ENCODE data around the gene TSNAX.

TSNAX gene

DNA sequence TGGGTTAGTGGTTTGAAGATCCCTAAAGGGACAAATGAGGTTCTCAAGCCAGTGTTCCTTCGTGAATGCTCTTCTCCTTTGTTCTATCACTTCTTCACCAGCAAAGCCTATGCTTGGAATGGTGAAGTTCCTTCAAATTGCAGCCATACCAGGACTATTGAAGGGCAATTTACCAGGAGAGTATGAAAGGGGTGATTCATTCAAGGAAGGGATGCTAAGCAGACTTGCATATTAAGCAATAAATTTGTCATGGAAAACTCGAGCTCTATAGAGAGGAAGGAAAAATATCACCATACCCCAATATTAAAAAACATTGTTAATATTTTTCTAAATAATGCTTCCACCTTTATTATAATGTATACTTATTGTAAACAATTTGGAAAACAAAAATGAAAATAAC is 9.3 kb upstream of the TSNAX start:
- no peak for DNase-seq

DNA sequence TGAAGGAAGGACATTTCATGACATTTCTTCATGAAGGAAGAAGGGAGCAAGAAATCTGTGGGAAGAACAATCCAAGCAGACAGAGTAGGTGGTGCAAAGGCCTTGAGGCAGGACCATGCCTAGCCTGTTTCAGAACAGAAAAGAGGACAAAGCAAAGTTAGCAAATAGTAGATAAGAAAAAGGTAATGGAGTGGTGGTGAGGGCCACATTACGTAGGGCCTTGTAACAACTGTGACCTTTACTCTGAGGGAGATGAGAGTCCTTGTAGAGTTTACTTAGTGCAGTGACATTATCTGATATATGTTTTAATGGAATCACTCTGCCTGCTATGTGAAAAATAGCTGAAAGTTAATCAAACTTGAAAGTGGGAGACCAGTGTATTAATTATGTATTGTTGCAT is 6.4 kb upstream of the TSNAX start:
- no peak for DNase-seq

GRCh38 chr1:231522931-231523642 is 5.4 kb upstream of the TSNAX start:
- no peak for DNase-seq

DNA sequence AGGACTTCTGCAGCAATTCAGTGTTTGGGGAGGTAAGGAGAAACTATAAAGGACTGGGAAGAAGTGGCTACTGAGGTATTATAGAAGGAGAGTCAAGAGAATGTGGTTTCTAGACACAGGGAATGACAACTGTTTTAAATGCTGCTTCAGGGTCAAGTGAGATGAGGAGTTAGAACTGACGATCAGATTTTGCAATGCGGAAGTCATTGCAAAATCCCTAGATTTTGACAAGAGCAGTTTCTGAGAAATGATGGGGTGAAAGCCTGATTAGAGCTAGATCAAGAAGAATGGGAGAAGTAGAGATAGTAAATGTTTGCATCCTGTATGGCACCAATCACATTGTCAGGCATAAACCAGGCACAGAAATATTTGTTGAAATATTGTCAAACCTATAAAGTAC is 4.7 kb upstream of the TSNAX start:
- no peak for DNase-seq

DNA sequence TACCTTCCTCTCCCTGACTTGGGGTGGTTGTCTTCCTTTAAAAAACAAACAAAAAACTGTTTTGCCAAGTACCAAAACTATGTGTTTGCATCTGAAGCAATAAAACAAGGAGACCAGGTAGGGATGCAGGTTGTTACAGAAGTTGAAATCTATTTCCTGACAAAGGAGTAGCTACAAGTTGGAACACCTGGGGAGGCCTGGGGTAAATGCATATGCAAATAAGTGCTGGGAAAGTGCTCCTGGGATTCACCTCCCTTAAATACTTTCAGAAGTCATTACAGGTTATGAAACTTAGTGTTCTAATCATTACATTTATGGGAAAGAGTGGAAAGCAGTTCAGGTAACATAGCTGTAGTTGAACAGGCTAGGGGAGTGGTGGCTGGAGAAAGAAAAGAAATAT is 1.9 kb upstream of the TSNAX start:
- DNase-seq, result no peak

DNA sequence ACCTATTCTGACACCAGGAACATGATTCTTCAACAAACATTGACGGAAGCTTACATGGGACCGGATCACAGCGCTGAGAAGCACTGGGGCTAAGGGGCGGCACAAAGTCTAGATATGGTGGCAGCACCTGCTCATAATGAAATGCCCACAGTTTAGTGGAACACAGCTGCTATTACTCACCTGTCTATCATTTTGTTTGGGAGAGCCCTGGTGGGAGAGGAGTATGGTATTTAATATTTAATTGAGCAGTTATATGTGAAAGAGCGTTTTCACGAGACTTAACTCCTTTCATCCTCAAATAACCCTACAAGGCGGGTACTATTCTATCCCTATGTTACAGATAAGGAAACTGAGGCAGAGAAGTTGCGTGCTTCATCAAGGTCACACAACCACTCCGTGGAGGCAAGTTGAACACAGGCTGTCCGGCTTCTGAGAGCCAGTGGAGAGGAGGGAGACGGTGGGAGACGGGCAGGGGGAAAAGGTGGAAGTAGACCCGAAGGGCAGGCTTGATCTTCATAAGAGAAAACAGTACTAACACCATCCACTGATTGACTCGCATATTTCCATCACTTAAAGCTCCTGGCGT is 790 bp upstream of the TSNAX start:
- no peak for DNase-seq

DNA sequence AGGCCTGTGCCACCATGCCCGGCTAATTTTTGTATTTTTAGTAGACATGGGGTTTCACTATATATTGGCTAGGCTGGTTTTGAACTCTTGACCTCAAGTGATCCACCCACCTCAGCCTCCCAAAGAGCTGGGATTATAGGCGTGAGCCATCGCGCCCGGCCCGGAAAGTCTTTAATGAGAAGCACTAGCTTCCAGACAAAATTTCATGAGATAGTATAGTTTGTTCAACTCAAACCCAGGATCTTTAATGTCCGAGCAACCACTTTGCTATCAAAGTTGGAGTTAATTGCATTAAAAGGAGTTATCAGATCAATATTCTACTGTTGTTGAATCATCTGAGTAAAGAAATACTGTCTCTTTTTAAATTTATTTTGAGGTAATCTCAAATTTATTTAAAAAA is 4.8 kb downstream of the TSNAX start:
- DNase-seq, result no peak

DNA sequence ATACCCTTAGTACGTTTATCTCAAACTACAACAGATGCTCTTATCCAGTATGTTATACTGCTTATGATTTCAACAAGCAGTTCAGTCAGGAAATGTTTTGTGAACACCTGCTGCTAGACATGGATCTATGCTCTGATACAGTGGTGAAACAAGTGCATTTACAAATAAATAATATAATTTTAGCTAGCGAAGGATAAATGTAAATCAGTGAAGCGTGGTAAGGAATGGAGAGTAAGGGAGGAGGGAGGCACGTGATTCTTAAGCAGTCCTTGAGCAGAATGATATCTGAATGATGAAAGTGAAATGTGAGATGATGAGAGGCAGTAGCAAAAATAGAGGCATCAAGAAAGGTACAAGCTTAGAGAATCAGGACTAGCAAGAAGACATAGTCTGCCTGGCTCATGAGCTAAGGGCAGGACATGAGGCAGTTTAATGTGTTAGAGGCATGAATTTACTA is 6.3 kb downstream of the TSNAX start:
- DNase-seq, result no peak

GRCh38 chr1:231536099-231536498 is 7.6 kb downstream of the TSNAX start:
- DNase-seq, result no peak

- no peak for DNase-seq
Measured at GRCh38 chr1:231540847-231541246, 12.4 kb downstream of the TSNAX start.

- DNase-seq, result no peak
Measured at GRCh38 chr1:231541842-231542241, 13.4 kb downstream of the TSNAX start.

DNA sequence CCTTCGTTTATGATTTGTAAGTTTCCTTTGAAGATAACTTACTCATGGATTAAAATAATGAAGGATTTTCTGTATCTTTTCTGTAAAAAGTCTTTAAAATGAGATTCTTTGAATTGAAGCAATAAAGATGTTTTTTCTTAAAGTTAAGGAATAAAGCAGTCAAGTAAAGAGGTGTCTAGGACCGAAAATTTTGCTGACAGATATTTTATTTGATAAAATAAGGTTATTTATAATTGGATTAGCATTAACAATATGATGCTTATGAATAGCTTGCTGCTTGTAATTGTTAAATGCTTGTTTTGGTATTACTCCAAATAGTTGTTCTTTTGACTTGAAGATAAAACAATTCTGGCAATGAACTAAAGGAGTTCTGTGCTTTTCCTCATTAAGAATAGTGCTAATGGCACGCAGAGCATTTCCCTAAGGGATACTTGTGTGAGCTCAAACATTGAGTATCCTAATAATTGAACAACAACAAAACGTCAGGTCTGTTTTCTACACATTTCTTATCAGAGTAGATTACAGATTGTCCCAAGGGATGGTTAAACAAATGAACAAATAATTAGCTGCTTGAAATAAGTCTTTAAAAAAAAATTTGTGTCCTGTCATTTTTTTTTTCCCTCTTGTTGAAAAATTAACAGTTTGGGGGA is 16.6 kb downstream of the TSNAX start:
- DNase-seq, result no peak

DNA sequence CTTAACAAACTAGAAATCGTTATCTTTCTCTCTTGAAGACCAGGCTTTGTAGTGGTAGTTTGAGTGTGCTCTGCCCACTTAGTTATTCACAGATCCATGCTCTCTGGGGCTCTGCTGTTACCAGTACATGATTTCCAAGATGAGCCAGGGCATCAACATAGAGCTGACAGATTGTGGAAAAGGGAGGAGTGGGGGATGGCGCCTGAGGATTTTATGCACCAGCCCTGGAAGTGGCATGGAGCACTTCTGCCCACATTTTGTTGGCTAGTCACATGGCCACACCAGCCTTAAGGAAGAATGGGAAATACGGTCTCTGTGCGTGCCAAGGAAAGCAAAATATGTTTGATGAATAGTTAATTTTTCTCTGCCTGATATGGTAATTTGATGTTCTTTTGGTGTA is 18.2 kb downstream of the TSNAX start:
- DNase-seq, result no peak

DNA sequence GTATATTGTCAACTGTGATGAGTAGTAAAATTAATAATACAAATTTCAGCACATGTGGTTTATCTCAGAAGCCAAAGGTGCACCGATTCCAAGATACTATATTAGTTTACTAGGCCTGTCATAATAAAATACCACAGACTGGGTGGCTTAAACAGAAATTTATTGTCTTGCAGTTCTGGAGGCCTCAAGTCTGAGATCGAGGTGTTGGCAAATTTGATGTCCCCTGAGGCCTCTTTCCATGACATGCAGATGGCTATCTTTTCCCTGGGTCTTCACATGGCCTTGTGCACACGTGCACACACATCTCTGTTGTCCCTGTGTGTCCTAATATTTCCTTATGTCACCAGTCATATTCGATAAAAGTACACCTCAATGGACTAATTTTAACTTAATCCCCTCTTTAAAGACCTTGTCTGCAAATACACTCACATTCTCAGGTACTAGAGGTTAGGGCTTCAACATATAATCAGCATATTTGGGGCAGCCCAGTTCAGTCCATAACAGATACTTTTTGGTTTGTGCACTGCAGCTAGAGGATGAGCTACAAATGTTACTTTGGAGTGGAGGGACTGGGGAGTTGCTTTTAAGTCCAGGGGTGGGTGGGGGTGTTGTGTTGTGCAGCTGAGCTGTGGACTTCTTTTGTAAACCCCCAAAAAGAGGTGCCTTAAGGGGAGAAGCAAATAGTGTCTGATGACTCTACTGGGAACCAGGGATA is 21.4 kb downstream of the TSNAX start:
- DNase-seq, result no peak

DNA sequence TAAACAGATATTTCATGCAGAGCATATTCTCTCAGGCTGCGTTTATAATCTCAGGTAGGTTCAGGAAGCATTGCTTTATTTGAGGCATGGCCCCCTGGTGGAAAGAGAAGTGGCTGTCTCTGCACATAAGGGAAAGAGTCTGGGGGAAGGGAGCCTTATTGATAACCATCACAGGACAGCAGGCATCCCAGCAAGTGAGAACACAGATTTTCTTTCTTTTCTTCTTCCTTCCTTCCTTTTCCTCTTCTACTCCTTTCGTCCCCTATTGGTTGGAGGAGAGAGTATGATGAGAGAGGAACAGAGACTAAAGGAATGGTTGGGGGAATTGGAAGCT is 21.9 kb downstream of the TSNAX start:
- DNase-seq, result no peak

GRCh38 chr1:231553320-231553719 is 24.9 kb downstream of the TSNAX start:
- no peak for DNase-seq

- no peak for DNase-seq
Measured at GRCh38 chr1:231554969-231555368, 26.5 kb downstream of the TSNAX start.

- no peak for DNase-seq
Measured at GRCh38 chr1:231557411-231557810, 28.9 kb downstream of the TSNAX start.

- DNase-seq, result no peak
Measured at GRCh38 chr1:231557898-231558707, 29.6 kb downstream of the TSNAX start.

DNA sequence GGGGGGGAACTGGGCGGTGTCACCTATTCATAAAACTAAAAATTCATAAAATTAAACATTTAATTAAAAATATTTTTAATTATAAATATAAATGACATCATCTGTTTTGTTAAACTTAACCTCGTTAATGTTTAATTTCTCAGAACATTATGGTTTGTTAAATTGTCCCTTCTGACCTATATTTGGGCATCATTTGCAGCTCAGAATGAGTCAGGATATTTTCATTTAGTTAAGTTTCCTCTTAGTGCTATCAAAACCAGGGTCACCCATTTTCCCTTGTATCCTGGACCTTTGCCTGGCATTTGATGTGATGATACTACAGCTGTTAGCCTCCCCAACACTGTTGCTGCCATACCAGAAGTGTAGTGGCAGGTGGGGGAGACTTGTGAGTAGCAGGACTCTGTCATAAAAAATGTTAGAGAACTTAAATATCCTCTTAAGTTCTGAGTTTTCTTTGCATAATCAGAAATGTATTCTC is 30.3 kb downstream of the TSNAX start:
- no peak for DNase-seq

GRCh38 chr1:231561647-231562383 is 33.3 kb downstream of the TSNAX start:
- DNase-seq, result no peak

DNA sequence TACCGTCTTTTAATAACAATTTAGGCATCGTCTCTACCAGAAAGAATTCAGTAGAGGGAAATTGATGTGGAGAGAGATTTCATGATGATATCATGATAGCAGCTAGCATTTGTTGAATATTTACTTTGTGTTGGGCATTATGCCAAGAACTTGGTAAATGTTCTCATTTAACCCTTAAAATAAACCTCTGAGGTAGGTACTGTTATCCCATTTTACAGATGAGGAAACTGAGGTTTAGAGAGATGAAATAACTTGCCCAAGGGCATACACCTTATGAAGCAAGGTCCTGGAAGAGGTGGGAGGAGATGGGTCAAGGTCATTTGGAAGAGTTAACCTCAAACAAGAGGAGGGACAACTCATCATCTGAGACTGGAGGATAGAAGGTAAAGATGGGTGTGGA is 34.8 kb downstream of the TSNAX start:
- no peak for DNase-seq
